RWPE1 (cell line): ENCODE measurements around the gene GPR146.

Source experiments
- CTCF ChIA-PET: fragments of 350-600 bp; sonication (Branson Sonifier 250); formaldehyde crosslinking; extraction: SDS; loops from one replicate; lab custom pipeline; 2021; lab: Yijun Ruan, JAX
- POLR2A ChIA-PET: fragments of 400-600 bp; formaldehyde crosslinking; extraction: SDS; loops from one replicate; lab custom pipeline; 2020; ENCODE audit warnings: antibody characterized with exemption; ENCODE audit not compliant: low non-redundant PET; lab: Yijun Ruan, JAX
- DNase-seq: peaks from one replicate; pipeline ENCODE4 v3.0.0; 2012; ENCODE audit warnings: low spot score
- H3K27ac ChIP-seq: fragments of 450-650 bp; 2 replicates; pipeline ENCODE4 v1.5.1; 2017
- CTCF ChIP-seq: fragments of 450-650 bp; conservative IDR thresholded peaks from 2 replicates; pipeline ENCODE4 v1.5.1; 2017; ENCODE audit warnings: low read depth, mild to moderate bottlenecking

The GPR146 gene

GRCh38 chr7:1021931-1022330 is 22.4 kb upstream of the GPR146 start:
- ChIA-PET CTCF (interaction anchor here (0.5 to 1.8 kb wide), 2 partner anchors 23 to 44 kb away, joined by 3 to 9 read pairs; no protein-coding TSS in a partner anchor), POLR2A (no interaction called here)
- TF ChIP-seq CTCF = no peak
- no peak overlapping the region for H3K27ac ChIP-seq
- DNase-seq = no peak

GRCh38 chr7:1022356-1022755 is 22.0 kb upstream of the GPR146 start:
- H3K27ac ChIP-seq = 0 out of 2 replicates have a peak overlapping the region, but pooled peaks have one; percentile 94
- POLR2A ChIA-PET = no interaction called here
- no peak for DNase-seq
- TF ChIP-seq CTCF = no peak
- CTCF ChIA-PET = interaction anchor here (0.5 to 0.7 kb wide), 2 partner anchors 23 to 43 kb away, joined by 3 to 4 read pairs; no protein-coding TSS in a partner anchor

GRCh38 chr7:1022801-1023465 is 21.4 kb upstream of the GPR146 start:
- peak overlapping the region; percentile 94; the same call in 1 of the 2 replicates for H3K27ac ChIP-seq
- no peak for DNase-seq
- CTCF ChIA-PET = interaction anchor here (0.7 kb wide), 1 partner anchor 43 kb away, joined by 4 read pairs; no protein-coding TSS in a partner anchor
- POLR2A ChIA-PET = no interaction called here
- no peak for TF ChIP-seq CTCF

GRCh38 chr7:1024331-1024841 is 20.0 kb upstream of the GPR146 start:
- ChIA-PET CTCF (interaction anchor here (1.3 kb wide), 1 partner anchor 31 kb away, joined by 6 read pairs; no protein-coding TSS in a partner anchor), POLR2A (no interaction called here)
- H3K27ac ChIP-seq = peak overlapping the region; percentile 94
- TF ChIP-seq CTCF = no peak
- DNase-seq = no peak

GRCh38 chr7:1024876-1025742 is 19.2 kb upstream of the GPR146 start:
- ChIA-PET POLR2A (no interaction called here), CTCF (interaction anchor here (0.7 to 1.1 kb wide), 3 partner anchors 19 to 151 kb away, joined by 3 to 5 read pairs (median 4); partner anchors contain the start of gene GPR146)
- no peak for DNase-seq
- no peak for TF ChIP-seq CTCF
- H3K27ac ChIP-seq = peak overlapping the region; percentile 94
